GM21576 (cell line): ENCODE data around the gene CBR3.

ENCODE experiments used
- ATAC-seq: cut with Tn5 transposase; IDR thresholded peaks from one replicate; pipeline ENCODE4 v1.9.1; 2021; ENCODE audit warnings: mild to moderate bottlenecking, moderate library complexity; ENCODE audit not compliant: unreplicated experiment

Gene CBR3

DNA sequence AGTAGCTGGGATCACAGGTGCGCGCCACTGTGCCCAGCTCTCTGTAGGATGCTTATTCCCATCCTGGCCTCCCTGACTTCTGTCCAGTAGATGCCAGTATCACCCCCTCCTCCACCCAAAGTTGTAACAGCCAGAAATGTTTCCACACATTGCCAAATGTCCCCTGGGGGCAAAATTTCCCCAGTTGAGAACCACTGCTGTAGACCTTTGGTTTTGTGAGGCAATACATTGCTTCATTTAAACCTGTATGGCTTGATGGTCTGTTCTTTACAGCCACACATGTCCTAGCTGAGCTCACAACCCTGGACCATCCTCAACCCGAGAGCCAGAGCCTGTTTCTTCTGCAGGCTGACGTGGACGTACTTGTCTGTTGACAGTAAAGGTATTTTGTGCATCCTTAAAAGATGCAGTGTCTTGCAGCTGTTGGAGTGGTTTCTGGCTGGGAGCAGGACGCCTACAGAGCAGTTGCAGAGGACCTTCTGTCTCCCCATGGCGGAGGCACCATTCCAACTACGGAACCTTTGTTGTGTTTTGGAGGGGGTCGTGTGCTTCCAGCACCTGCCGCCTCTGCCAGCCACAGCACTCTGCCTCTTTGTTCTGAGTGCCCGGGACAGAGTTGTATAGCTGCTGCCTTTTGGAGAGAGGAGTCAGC, 48.4 kb downstream of the CBR3 start:
- no peak for ATAC-seq

DNA sequence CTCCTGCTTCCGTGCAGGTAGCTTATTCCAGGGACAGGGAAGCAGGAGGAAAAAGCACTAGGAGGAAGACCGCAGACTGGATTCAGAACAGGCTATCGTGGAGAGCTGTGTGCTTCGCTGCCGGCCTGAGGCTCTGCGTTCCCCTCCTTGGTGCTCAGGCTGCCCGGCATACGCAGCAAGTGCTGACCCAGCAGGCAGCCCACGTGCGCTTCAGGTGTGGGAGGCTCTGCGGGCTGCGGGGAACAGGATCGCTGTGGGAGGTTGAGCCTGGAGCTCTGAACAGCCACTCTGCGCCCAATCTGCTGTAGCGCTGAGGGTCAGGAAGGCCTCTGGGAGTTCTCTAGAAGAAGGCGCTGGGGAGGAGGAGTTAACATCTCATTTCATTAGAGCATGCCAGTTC, 49.7 kb downstream of the CBR3 start:
- ATAC-seq: no peak

DNA sequence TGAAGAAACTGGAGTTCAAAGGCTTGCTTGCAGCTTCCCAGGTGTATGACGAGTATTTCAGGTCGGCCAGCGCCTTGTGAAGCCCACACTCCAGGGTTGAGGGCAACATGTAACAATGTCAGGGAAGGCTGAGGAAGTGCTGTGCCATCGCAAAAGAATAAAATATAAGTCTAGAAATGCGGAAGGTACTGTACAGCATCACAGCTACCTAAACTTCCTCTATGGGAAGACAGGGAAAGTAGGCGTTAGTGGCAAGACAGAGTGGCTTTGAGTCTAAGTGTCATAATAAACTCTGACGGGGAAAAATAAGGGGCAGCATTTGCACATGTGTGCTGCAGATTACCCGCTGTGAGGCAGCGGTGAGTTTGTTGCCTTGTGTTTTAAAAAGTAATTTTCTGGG, 50.6 kb downstream of the CBR3 start:
- ATAC-seq: no peak

DNA sequence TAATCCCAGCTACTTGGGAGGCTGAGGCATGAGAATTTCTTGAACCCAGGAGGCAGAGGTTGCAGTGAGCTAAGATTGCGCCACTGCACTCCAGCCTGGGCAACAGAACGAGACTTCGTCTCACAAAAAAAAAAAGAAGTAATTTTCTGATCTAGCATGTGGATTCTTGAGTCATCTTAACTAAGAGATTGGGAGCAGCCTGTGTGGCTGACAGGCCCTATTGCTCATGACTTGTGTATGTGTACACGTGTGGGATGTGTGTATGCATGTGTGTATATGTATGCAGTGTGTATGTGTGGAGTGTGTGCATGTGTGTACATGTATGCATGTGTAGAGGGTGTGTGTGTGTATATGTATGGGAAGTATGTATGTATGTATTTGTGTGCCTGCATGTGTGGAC, 51.2 kb downstream of the CBR3 start:
- no peak for ATAC-seq

DNA sequence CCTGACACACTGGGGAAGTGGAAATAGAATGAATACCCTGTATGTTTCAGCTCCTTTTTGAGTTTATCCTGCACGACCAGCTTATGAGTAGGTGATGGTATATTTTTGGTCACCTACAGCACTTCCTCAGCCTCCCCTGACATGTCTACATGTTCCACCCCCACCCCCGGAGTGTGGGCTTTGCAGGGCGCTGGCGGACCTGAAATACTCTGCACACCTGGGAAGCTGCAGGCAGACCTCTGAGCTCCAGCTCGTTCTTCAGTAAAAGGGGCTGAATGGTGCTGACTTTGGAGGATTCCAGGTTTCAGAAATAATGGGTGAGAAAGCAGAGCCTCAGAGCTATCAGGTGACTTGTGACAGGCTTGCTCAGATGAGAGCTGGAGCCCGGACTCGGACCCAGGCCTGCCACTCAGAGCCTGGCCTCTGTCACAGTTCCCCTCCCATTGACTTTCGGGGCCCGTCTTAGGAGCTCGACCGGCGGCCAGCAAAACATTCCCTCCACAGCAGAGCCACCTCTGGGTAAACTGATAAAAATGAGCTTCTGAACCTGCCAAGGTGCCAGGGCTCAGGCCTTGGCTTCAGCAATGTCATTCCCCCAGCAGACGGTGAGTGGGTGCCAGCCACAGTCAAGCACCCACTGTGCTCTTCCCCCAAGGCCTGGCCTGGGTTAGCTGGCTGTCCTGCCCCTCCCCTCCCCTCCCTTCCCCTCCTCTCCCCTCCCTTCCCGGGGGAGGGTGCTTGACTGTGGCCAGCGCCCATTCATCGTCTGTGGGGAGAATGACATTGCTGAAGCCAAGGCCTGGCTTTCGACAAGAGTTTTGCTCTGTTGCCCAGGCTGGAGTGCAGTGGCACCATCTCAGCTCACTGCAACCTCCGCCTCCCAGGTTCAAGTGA, 51.9 kb downstream of the CBR3 start:
- ATAC-seq: no peak

DNA sequence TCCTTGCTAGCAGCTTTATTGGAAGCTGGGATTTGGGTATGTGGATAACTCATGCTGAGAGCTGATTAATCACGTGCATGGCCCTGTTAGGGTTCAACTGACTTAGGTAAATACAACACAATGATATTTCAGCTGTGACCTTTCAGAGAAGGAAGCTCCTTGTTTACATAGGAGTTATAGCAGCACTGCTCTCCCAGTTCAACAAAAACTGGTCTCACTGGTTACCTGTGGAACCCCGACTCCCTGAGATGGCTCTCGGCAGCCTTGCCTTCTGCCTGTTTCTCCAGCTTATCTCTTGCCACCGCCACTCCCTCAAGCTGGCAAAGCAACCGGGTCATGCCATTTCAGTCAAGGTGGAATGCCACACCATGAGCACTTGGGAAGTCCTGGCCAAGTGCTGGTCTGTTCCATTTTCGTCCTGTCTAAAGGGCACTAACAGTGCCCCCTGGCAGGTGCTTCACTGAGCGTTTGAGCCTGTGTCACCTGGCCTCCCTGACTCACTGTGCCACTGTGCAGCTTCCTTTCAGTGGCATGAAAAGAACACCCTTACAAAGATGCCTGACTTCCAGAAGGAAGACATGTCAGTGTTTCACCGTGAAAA, 53.3 kb downstream of the CBR3 start:
- no peak for ATAC-seq

DNA sequence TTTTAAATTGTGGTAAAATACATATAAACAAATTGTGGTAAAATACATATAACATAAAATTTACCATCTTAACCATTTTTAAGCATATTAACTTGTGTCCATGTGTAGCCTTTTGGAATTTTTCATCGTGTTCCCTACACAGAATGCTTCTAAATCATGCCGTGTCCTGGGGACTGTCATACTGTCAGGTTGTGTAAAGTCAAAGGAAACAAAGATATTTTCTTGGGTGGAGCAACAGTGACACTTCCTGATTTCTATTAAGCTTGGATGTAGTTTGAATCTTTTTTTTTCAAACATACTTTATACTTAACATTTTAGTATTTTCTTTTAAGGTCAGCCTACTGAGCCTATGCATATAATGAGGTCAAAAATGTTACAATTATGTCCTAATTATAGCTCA, 54.1 kb downstream of the CBR3 start:
- ATAC-seq: no peak

DNA sequence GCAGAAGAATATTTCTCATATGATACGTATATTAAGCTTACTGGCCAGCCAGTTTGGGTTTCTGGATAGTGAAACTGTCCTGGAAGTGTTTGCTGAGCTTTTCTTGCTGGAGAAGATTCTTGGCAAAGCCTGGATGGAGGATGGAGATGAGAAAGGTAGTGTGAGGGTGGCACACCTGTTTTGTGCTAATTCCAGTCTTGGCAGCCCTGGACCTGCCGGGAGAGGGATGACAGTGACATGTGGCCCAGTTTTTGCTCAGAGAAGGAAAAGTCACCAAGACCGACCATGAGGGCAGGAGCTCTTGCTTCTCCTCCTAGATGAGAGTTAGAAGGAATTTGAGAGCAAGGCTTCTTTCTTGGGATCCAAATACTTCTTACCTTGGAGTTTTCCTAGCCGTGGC, 55.9 kb downstream of the CBR3 start:
- no peak for ATAC-seq

DNA sequence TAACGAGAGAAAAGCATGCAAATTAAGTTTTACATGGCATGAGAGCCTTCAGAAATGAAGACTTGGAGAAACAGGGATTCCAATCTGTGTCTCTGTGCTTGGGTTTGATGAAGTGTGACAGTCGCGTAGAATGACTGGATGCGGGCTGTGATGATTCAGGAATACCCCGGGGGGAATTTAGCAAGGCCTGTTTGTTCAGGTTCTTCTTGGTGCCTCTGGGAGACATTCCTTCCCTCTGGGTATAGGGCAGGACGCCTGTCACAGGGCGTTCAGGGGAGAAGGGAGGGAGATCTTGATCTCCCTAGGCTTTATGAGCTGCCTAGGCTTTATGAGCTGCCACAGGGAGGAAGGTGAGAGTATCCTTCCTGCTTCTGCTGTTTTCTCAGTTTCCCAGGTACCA, 58.3 kb downstream of the CBR3 start:
- no peak for ATAC-seq

DNA sequence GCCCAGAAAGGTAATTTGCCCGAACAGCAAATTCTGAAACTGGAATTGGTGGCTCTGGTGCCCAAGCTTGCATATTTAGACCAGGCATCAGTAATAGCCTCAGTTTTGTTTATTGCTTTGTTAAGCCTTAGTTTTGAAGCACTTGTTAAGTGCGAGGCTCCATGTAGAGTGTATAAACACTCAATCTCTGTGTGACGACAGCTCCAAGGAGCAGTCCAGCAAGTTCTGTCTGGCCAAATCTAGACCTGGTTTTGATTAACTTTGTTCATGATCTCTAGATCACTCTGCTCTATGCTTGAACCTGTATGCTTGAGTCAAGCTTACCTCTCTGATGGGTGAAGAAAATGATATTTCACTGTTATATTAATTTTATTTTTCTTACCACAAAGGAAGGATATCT, 59.1 kb downstream of the CBR3 start:
- ATAC-seq: no peak

DNA sequence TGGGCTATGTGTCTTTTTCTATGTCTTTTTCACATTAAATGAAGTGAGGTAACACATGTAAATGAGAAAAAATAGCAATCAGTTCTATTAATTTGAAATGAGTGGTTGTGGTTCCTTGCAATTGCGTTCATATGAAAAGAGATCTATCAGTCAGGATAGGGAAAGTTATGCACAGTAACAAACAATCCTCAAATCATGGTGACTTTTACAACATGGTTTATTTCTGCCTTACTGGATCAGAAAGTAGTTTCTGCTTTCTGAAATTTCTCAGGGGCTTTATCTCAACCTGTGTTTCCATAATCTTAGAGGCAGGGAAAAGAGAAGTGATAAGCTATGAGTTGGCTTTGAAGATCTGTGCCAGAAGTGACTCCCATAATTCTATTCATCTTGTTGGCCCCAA, 60.7 kb downstream of the CBR3 start:
- no peak for ATAC-seq
